GM23338 (cell line): ENCODE data around the gene C17orf78. TPM values are rescaled to one million over a fixed set of nuclear protein-coding genes. Genes with fewer than 3 reads are reported as not detected.

Experiments
- ATAC-seq: fragments of 200-7000 bp; cut with Tn5 transposase; 3 replicates; pipeline ENCODE4 v1.9.1; 2020
- DNase-seq: peaks from one replicate; pipeline ENCODE4 v3.0.0-alpha.2; 2015; ENCODE audit warnings: low spot score
- H2AFZ ChIP-seq: fragments of 200-600 bp; sonication (generic); 2 replicates; pipeline ENCODE4 v1.8.0; 2016; ENCODE audit warnings: antibody characterized with exemption, mild to moderate bottlenecking, moderate library complexity
- H3F3A ChIP-seq: fragments of 200-600 bp; sonication (generic); replicated peaks from 2 replicates; pipeline ENCODE4 v1.8.0; 2017; ENCODE audit warnings: antibody characterized with exemption, mixed run types, low read depth
- H3K27ac ChIP-seq: fragments of 200-600 bp; sonication (generic); 2 replicates; pipeline ENCODE4 v1.6.1; 2016; ENCODE audit warnings: low read depth
- H3K27me3 ChIP-seq: fragments of 200-600 bp; sonication (generic); 2 replicates; pipeline ENCODE4 v1.8.0; 2016; ENCODE audit warnings: mild to moderate bottlenecking, mixed run types, moderate library complexity; ENCODE audit not compliant: insufficient read depth
- H3K36me3 ChIP-seq: fragments of 200-600 bp; sonication (generic); 2 replicates; pipeline ENCODE4 v1.8.0; 2016; ENCODE audit warnings: mild to moderate bottlenecking; ENCODE audit not compliant: insufficient read depth
- H3K4me1 ChIP-seq: fragments of 200-600 bp; sonication (generic); 2 replicates; pipeline ENCODE4 v1.8.0; 2016; ENCODE audit warnings: mild to moderate bottlenecking, moderate library complexity; ENCODE audit not compliant: insufficient read depth
- H3K4me2 ChIP-seq: fragments of 200-600 bp; sonication (generic); 2 replicates; pipeline ENCODE4 v1.7.1; 2017; ENCODE audit warnings: mixed run types
- H3K4me3 ChIP-seq: fragments of 200-600 bp; sonication (generic); 2 replicates; pipeline ENCODE4 v1.6.1; 2016; ENCODE audit warnings: mixed run types
- H3K79me2 ChIP-seq: fragments of 200-600 bp; sonication (generic); replicated peaks from 2 replicates; pipeline ENCODE4 v1.8.0; 2017; ENCODE audit warnings: mild to moderate bottlenecking; ENCODE audit not compliant: insufficient read depth
- H3K9me2 ChIP-seq: fragments of 200-600 bp; sonication (generic); 2 replicates; pipeline ENCODE4 v1.8.0; 2017; ENCODE audit not compliant: insufficient read depth
- H4K20me1 ChIP-seq: fragments of 200-600 bp; sonication (generic); replicated peaks from 2 replicates; pipeline ENCODE4 v1.8.0; 2017; ENCODE audit warnings: mild to moderate bottlenecking; ENCODE audit not compliant: insufficient read depth
- H3K27ac Mint-ChIP-seq: 2 replicates; pipeline ENCODE4 v1.8.0; 2020; ENCODE audit warnings: inconsistent platforms, mild to moderate bottlenecking, moderate library complexity, mixed read lengths
- H3K27me3 Mint-ChIP-seq: 3 replicates; pipeline ENCODE4 v1.8.0; 2022; ENCODE audit warnings: low read depth, mild to moderate bottlenecking, moderate library complexity, mixed read lengths, inconsistent platforms; ENCODE audit not compliant: insufficient read depth, poor library complexity
- H3K36me3 Mint-ChIP-seq: 3 replicates; pipeline ENCODE4 v1.8.0; 2021; ENCODE audit warnings: low read depth, mild to moderate bottlenecking, inconsistent platforms, moderate library complexity, mixed read lengths
- H3K4me1 Mint-ChIP-seq: 3 replicates; pipeline ENCODE4 v1.8.0; 2020; ENCODE audit warnings: mild to moderate bottlenecking, inconsistent platforms, mixed read lengths
- H3K4me3 Mint-ChIP-seq: 3 replicates; pipeline ENCODE4 v1.8.0; 2021; ENCODE audit warnings: moderate library complexity, mild to moderate bottlenecking, inconsistent platforms, mixed read lengths
- H3K9me3 Mint-ChIP-seq: 3 replicates; pipeline ENCODE4 v1.8.0; 2020; ENCODE audit warnings: moderate library complexity, mild to moderate bottlenecking, inconsistent platforms, mixed read lengths
- CREB1 ChIP-seq: fragments of 250-450 bp; sonication (Bioruptor Pico); IDR thresholded peaks from 2 replicates; pipeline ENCODE4 v1.5.0; 2020; ENCODE audit warnings: low read depth, mild to moderate bottlenecking, moderate library complexity
- EZH2 ChIP-seq: fragments of 200-600 bp; sonication (generic); IDR thresholded peaks from one replicate; pipeline ENCODE4 v1.8.0; 2017; ENCODE audit warnings: antibody characterized with exemption, mild to moderate bottlenecking, low read depth; ENCODE audit not compliant: unreplicated experiment
- EZH2phosphoT487 ChIP-seq: fragments of 200-600 bp; sonication (generic); IDR thresholded peaks from one replicate; pipeline ENCODE4 v1.8.1; 2018; ENCODE audit warnings: antibody characterized with exemption; ENCODE audit not compliant: unreplicated experiment
- JUNB ChIP-seq: IDR thresholded peaks from one replicate; pipeline ENCODE4 v1.6.1; 2016; ENCODE audit warnings: antibody characterized with exemption; ENCODE audit not compliant: unreplicated experiment
- NANOG ChIP-seq: IDR thresholded peaks from 2 replicates; pipeline ENCODE4 v1.6.1; 2016; ENCODE audit warnings: antibody characterized with exemption, borderline replicate concordance
- STAT1 ChIP-seq: IDR thresholded peaks from one replicate; pipeline ENCODE4 v1.6.1; 2016; ENCODE audit warnings: antibody characterized with exemption; ENCODE audit not compliant: unreplicated experiment
- ZNF114 ChIP-seq: fragments of 250-450 bp; sonication (Bioruptor Pico); IDR thresholded peaks from 2 replicates; pipeline ENCODE4 v1.5.0; 2020; ENCODE audit warnings: mild to moderate bottlenecking, moderate library complexity
- ZNF331 ChIP-seq: fragments of 250-450 bp; sonication (Bioruptor Pico); IDR thresholded peaks from 2 replicates; pipeline ENCODE4 v1.5.0; 2020; ENCODE audit warnings: low read depth, mild to moderate bottlenecking, moderate library complexity
- ZNF462 ChIP-seq: fragments of 250-450 bp; sonication (Bioruptor Pico); IDR thresholded peaks from 2 replicates; pipeline ENCODE4 v1.5.0; 2020; ENCODE audit warnings: mild to moderate bottlenecking, moderate library complexity
- polyA plus RNA-seq: library from polyadenylated mRNA; unstranded; fragments of >200 nt; fragmentation: Nextera tagmentation; extraction: Ambion mirVana; gene quantifications from 2 replicates; pipeline ENCODE4 v1.2.1, GENCODE V29; 2016
- total RNA-seq: library from RNA; depleted of rRNA; stranded (reverse); fragments of >200 nt; shearing (Covaris generic); gene quantifications from 2 replicates; pipeline ENCODE4 v1.2.3, GENCODE V29; 2014
- TF ChIP-seq, protein P1 (sequence below), 2 experiments: fragments of 200-600 bp in 1 of 2; sonication (generic) in 1 of 2; conservative IDR thresholded peaks; 2 replicates each; pipeline versions ENCODE4 v1.5.1 to v1.6.1; 2016 to 2017; ENCODE audit warnings: antibody characterized with exemption in 2 of 2, low read depth in 2 of 2, mild to moderate bottlenecking in 2 of 2, moderate library complexity in 1 of 2
- TF ChIP-seq, protein P2 (sequence below): IDR thresholded peaks from 2 replicates; pipeline ENCODE4 v1.6.1; 2016; ENCODE audit warnings: antibody characterized with exemption

C17orf78 gene
- total and polyA plus RNA-seq, 2 experiments from 2014 or later, result 0.19 TPM; not detected in 1

GRCh38 chr17:37385474-37385990 is 9.7 kb downstream of the C17orf78 start (continued):
- no peak for TF ChIP-seq EZH2phosphoT487
- TF ChIP-seq EZH2, result no peak
- no peak for TF ChIP-seq STAT1

GRCh38 chr17:37386462-37386861 is 10.7 kb downstream of the C17orf78 start:
- Histone ChIP-seq H4K20me1 (no peaks in the 10 kb centered on the region), H3K4me3 (no peak overlapping the region), H3K36me3 (no peaks in the 10 kb centered on the region), H3K27me3 (no peaks in the 10 kb centered on the region), H3K4me2 (no peak overlapping the region), H3F3A (no peaks in the 10 kb centered on the region), H3K9me2 (no peaks in the 10 kb centered on the region), H3K79me2 (no peaks in the 10 kb centered on the region), H3K27ac (no peak overlapping the region), H3K4me1 (no peaks in the 10 kb centered on the region; the same call in 1 of the 2 replicates), H2AFZ (no peak overlapping the region)
- Mint-ChIP-seq H3K27me3 (peaks cover 9% of the 10 kb centered on the region), H3K36me3 (no peaks in the 10 kb centered on the region), H3K27ac (no peak overlapping the region), H3K4me3 (no peak overlapping the region), H3K4me1 (peaks cover 3% of the 10 kb centered on the region; the same call in 2 of the 3 replicates), H3K9me3 (no peaks in the 10 kb centered on the region)
- ATAC-seq (peak; percentile 45; the same call in 1 of the 3 replicates), DNase-seq (peak; percentile 34)
- TF ChIP-seq ZNF114 (CRISPR knock-in tag) (no peak), EZH2 (no peak), ZNF331 (no peak), STAT1 (no peak), CREB1 (CRISPR knock-in tag) (no peak)
- TF ChIP-seq, protein P1, sequence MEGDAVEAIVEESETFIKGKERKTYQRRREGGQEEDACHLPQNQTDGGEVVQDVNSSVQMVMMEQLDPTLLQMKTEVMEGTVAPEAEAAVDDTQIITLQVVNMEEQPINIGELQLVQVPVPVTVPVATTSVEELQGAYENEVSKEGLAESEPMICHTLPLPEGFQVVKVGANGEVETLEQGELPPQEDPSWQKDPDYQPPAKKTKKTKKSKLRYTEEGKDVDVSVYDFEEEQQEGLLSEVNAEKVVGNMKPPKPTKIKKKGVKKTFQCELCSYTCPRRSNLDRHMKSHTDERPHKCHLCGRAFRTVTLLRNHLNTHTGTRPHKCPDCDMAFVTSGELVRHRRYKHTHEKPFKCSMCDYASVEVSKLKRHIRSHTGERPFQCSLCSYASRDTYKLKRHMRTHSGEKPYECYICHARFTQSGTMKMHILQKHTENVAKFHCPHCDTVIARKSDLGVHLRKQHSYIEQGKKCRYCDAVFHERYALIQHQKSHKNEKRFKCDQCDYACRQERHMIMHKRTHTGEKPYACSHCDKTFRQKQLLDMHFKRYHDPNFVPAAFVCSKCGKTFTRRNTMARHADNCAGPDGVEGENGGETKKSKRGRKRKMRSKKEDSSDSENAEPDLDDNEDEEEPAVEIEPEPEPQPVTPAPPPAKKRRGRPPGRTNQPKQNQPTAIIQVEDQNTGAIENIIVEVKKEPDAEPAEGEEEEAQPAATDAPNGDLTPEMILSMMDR (conservative IDR thresholded peaks at IDR 0.05; ENCODE audit: low read depth in 2 of 2), result peak; percentile 22 to 49; a peak in 3 of 4 replicates

GRCh38 chr17:37388266-37388665 is 12.5 kb downstream of the C17orf78 start:
- DNase-seq (no peak), ATAC-seq (peak; percentile 30; the same call in 2 of the 3 replicates)
- Histone ChIP-seq H3K9me2 (no peaks in the 10 kb centered on the region), H2AFZ (peak overlapping the region; percentile 16; the same call in 1 of the 2 replicates), H3K79me2 (no peaks in the 10 kb centered on the region), H3F3A (no peaks in the 10 kb centered on the region), H3K4me2 (no peak overlapping the region), H3K4me1 (no peaks in the 10 kb centered on the region; the same call in 1 of the 2 replicates), H3K27me3 (no peaks in the 10 kb centered on the region), H3K36me3 (no peaks in the 10 kb centered on the region), H4K20me1 (no peaks in the 10 kb centered on the region), H3K27ac (0 out of 2 replicates have a peak overlapping the region, but pooled peaks have one; percentile 39), H3K4me3 (no peak overlapping the region)
- no peak overlapping the region for H3K4me3 Mint-ChIP-seq
- no peaks in the 10 kb centered on the region for H3K36me3 Mint-ChIP-seq
- H3K27ac Mint-ChIP-seq, result no peak overlapping the region; the same call in 1 of the 2 replicates
- no peaks in the 10 kb centered on the region for H3K9me3 Mint-ChIP-seq
- peaks cover 3% of the 10 kb centered on the region; the same call in 2 of the 3 replicates for H3K4me1 Mint-ChIP-seq
- H3K27me3 Mint-ChIP-seq, result peaks cover 7% of the 10 kb centered on the region
- TF ChIP-seq ZNF331, result no peak
- no peak for TF ChIP-seq ZNF462 (CRISPR knock-in tag)
- no peak for TF ChIP-seq CREB1 (CRISPR knock-in tag)
- no peak for TF ChIP-seq JUNB
- TF ChIP-seq, protein P2, sequence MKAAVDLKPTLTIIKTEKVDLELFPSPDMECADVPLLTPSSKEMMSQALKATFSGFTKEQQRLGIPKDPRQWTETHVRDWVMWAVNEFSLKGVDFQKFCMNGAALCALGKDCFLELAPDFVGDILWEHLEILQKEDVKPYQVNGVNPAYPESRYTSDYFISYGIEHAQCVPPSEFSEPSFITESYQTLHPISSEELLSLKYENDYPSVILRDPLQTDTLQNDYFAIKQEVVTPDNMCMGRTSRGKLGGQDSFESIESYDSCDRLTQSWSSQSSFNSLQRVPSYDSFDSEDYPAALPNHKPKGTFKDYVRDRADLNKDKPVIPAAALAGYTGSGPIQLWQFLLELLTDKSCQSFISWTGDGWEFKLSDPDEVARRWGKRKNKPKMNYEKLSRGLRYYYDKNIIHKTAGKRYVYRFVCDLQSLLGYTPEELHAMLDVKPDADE, result no peak
- TF ChIP-seq NANOG, result no peak
